Neural cell (in vitro differentiated cells): Measurements from ENCODE around the gene SSR2. TPM values are rescaled to one million over a fixed set of nuclear protein-coding genes. Genes with fewer than 3 reads are reported as not detected.

Source experiments
- H2AFZ ChIP-seq: fragments of 200-600, 300-800 bp; sonication (generic), shearing (Covaris generic); 2 replicates; pipeline ENCODE4 v1.6.0; 2014; ENCODE audit warnings: low read depth, mild to moderate bottlenecking, antibody characterized with exemption, low read length, moderate library complexity
- H3F3A ChIP-seq: fragments of 200-600 bp; shearing (Covaris generic); 2 replicates; pipeline ENCODE4 v1.6.1; 2016; ENCODE audit warnings: mild to moderate bottlenecking, moderate library complexity, mixed read lengths, antibody characterized with exemption, low read length; ENCODE audit not compliant: insufficient read depth, poor library complexity, severe bottlenecking
- H3K27ac ChIP-seq: fragments of 200-600, 300-800 bp; sonication (generic), shearing (Covaris generic); 2 replicates; pipeline ENCODE4 v1.5.1; 2014; ENCODE audit warnings: mild to moderate bottlenecking, low read length, moderate library complexity
- H3K27me3 ChIP-seq: fragments of 300-800, 200-600 bp; sonication (generic), shearing (Covaris generic); 2 replicates; pipeline ENCODE4 v1.6.0; 2014; ENCODE audit warnings: mild to moderate bottlenecking, low read depth, low read length, moderate library complexity; ENCODE audit not compliant: insufficient read depth
- H3K36me3 ChIP-seq: fragments of 300-800, 200-600 bp; sonication (generic), shearing (Covaris generic); 2 replicates; pipeline ENCODE4 v1.5.1; 2014; ENCODE audit warnings: mild to moderate bottlenecking, antibody characterized with exemption, low read length, moderate library complexity; ENCODE audit not compliant: insufficient read depth
- H3K4me2 ChIP-seq: fragments of 300-800, 200-600 bp; sonication (generic), shearing (Covaris generic); 2 replicates; pipeline ENCODE4 v1.6.0; 2014; ENCODE audit warnings: mild to moderate bottlenecking, low read length
- H3K4me3 ChIP-seq: fragments of 300-800, 200-600 bp; sonication (generic), shearing (Covaris generic); 2 replicates; pipeline ENCODE4 v1.5.1; 2014; ENCODE audit warnings: mild to moderate bottlenecking, low read length, moderate library complexity
- H3K79me2 ChIP-seq: fragments of 200-600 bp; shearing (Covaris generic); replicated peaks from 2 replicates; pipeline ENCODE4 v1.6.0; 2014; ENCODE audit warnings: mild to moderate bottlenecking, low read length, moderate library complexity; ENCODE audit not compliant: insufficient read depth
- H3K9ac ChIP-seq: fragments of 300-800, 200-600 bp; sonication (generic), shearing (Covaris generic); 2 replicates; pipeline ENCODE4 v1.6.1; 2016; ENCODE audit warnings: mild to moderate bottlenecking, low read length, mixed read lengths
- H3K9me2 ChIP-seq: fragments of 200-600 bp; shearing (Covaris generic); 2 replicates; pipeline ENCODE4 v1.6.1; 2016; ENCODE audit warnings: mild to moderate bottlenecking, low read length, mixed read lengths; ENCODE audit not compliant: insufficient read depth
- H3K9me3 ChIP-seq: fragments of 200-600, 300-800 bp; sonication (generic), shearing (Covaris generic); 2 replicates; pipeline ENCODE4 v1.6.1; 2016; ENCODE audit warnings: mild to moderate bottlenecking, mixed run types, low read length, moderate library complexity, mixed read lengths
- H4K20me1 ChIP-seq: fragments of 200-600 bp; shearing (Covaris generic); 2 replicates; pipeline ENCODE4 v1.6.1; 2016; ENCODE audit warnings: mild to moderate bottlenecking, mixed run types; ENCODE audit not compliant: insufficient read depth
- CTCF ChIP-seq: fragments of 450-650 bp; IDR thresholded peaks from 2 replicates; pipeline ENCODE4 v1.5.1; 2014; ENCODE audit warnings: antibody characterized with exemption, mild to moderate bottlenecking, moderate library complexity; ENCODE audit not compliant: poor library complexity, severe bottlenecking
- EP300 ChIP-seq: fragments of 450-650 bp; conservative IDR thresholded peaks from 2 replicates; pipeline ENCODE4 v1.6.1; 2014; ENCODE audit warnings: antibody characterized with exemption, mild to moderate bottlenecking, moderate library complexity; ENCODE audit not compliant: poor library complexity, severe bottlenecking
- EZH2 ChIP-seq: fragments of 200-600, 300-800 bp; shearing (Covaris generic), sonication (generic); IDR thresholded peaks from 2 replicates; pipeline ENCODE4 v1.6.1; 2014; ENCODE audit warnings: antibody characterized with exemption, low read length, borderline replicate concordance, mild to moderate bottlenecking; ENCODE audit not compliant: insufficient read depth, poor library complexity, severe bottlenecking
- MXI1 ChIP-seq: fragments of 450-650 bp; conservative IDR thresholded peaks from 2 replicates; pipeline ENCODE4 v1.6.1; 2014; ENCODE audit warnings: antibody characterized with exemption, mild to moderate bottlenecking; ENCODE audit not compliant: poor library complexity, severe bottlenecking
- POLR2AphosphoS5 ChIP-seq: IDR thresholded peaks from 2 replicates; pipeline ENCODE4 v1.6.1; 2012
- RAD21 ChIP-seq: fragments of 450-650 bp; conservative IDR thresholded peaks from 2 replicates; pipeline ENCODE4 v1.6.1; 2014; ENCODE audit warnings: antibody characterized with exemption, mild to moderate bottlenecking, moderate library complexity
- REST ChIP-seq: IDR thresholded peaks from 2 replicates; pipeline ENCODE4 v1.6.1; 2012; ENCODE audit warnings: borderline replicate concordance
- SMC3 ChIP-seq: fragments of 450-650 bp; conservative IDR thresholded peaks from 2 replicates; pipeline ENCODE4 v1.6.1; 2014; ENCODE audit warnings: antibody characterized with exemption, mild to moderate bottlenecking, moderate library complexity; ENCODE audit not compliant: poor library complexity
- TAF1 ChIP-seq: IDR thresholded peaks from 2 replicates; pipeline ENCODE4 v1.6.1; 2012; ENCODE audit warnings: low read depth
- polyA plus RNA-seq: library from polyadenylated mRNA; depleted of rRNA; stranded (reverse); fragments of >200 nt; gene quantifications from 2 replicates; pipeline ENCODE4 v1.2.3, GENCODE V29; 2014

The SSR2 gene
- polyA plus RNA-seq, 1 donor from 2014 or later, result 473 TPM

- no peak overlapping the region for H3K27ac ChIP-seq
- H3K27me3 ChIP-seq, result no peaks in the 10 kb centered on the region
- H3K79me2 ChIP-seq, result peaks cover 11% of the 10 kb centered on the region
- H3K4me2 ChIP-seq, result no peak overlapping the region
- peaks cover 4% of the 10 kb centered on the region for H3K36me3 ChIP-seq
- no peak overlapping the region for H2AFZ ChIP-seq
- no peaks in the 10 kb centered on the region for H3K9me3 ChIP-seq
- peaks cover 5% of the 10 kb centered on the region for H3F3A ChIP-seq
- no peak overlapping the region for H3K4me3 ChIP-seq
- no peak for TF ChIP-seq EP300
- no peak for TF ChIP-seq EZH2
- no peak for TF ChIP-seq POLR2AphosphoS5
- TF ChIP-seq TAF1, result no peak
- no peak for TF ChIP-seq REST
- no peak for TF ChIP-seq CTCF
- no peak for TF ChIP-seq MXI1
- no peak for TF ChIP-seq SMC3
- no peak for TF ChIP-seq RAD21
- no peak overlapping the region for H3K9ac ChIP-seq
- H4K20me1 ChIP-seq, result peaks cover 20% of the 10 kb centered on the region
- no peaks in the 10 kb centered on the region for H3K9me2 ChIP-seq
Measured at GRCh38 chr1:156069490-156070455, 49.0 kb upstream of the SSR2 start.

- no peak overlapping the region for H3K9ac ChIP-seq
- no peaks in the 10 kb centered on the region for H3K36me3 ChIP-seq
- no peak overlapping the region for H3K4me3 ChIP-seq
- H4K20me1 ChIP-seq, result peaks cover 5% of the 10 kb centered on the region
- H3K9me2 ChIP-seq, result no peaks in the 10 kb centered on the region
- H3K27me3 ChIP-seq, result no peaks in the 10 kb centered on the region
- no peaks in the 10 kb centered on the region for H3K9me3 ChIP-seq
- TF ChIP-seq TAF1, result no peak
- TF ChIP-seq SMC3, result no peak
- TF ChIP-seq MXI1, result no peak
- no peak for TF ChIP-seq REST
- no peak for TF ChIP-seq POLR2AphosphoS5
- TF ChIP-seq RAD21, result no peak
- TF ChIP-seq EZH2, result no peak
- TF ChIP-seq EP300, result no peak
- no peak for TF ChIP-seq CTCF
- H3K79me2 ChIP-seq, result no peaks in the 10 kb centered on the region
- no peaks in the 10 kb centered on the region for H3F3A ChIP-seq
- H3K27ac ChIP-seq, result no peak overlapping the region
- H3K4me2 ChIP-seq, result no peak overlapping the region
- no peak overlapping the region for H2AFZ ChIP-seq
Measured at GRCh38 chr1:156067262-156067661, 46.5 kb upstream of the SSR2 start.
